Caco-2 (cell line): ENCODE measurements around the gene CLIC4. TPM values are rescaled to one million over a fixed set of nuclear protein-coding genes. Genes with fewer than 3 reads are reported as not detected.
"Not testable (repeated sequence)": the region's sequence is repeated elsewhere in the genome, so short reads cannot be mapped to it uniquely, and the experiment has no call there.

Experiments used
- BruUV-seq: library from RNA; stranded (reverse); fragments of 400-500 nt; replicated peaks from 2 replicates; lab custom pipeline; 2021; lab: Mats Ljungman, UMichigan
- CTCF ChIA-PET: fragments of 300-600 bp; sonication (Branson Sonifier 250); formaldehyde crosslinking; loops from one replicate; lab custom pipeline; 2022; ENCODE audit warnings: antibody characterized with exemption; lab: Charles Lee
- POLR2A ChIA-PET: fragments of 300-600 bp; sonication (Branson Sonifier 250); formaldehyde crosslinking; loops from one replicate; lab custom pipeline; 2022; ENCODE audit warnings: antibody characterized with exemption; lab: Charles Lee
- DNase-seq, 2 experiments: peaks; one replicate each; pipeline versions ENCODE4 v3.0.0 to v3.0.0-alpha.2; 2020 to 2022
- H3K27me3 ChIP-seq: replicated peaks from 2 replicates; pipeline ENCODE4 v1.6.0; 2011; ENCODE audit warnings: low read length; ENCODE audit not compliant: control insufficient read depth, insufficient read depth
- H3K36me3 ChIP-seq: 2 replicates; pipeline ENCODE4 v1.5.1; 2011; ENCODE audit warnings: low read length; ENCODE audit not compliant: control insufficient read depth, insufficient read depth
- H3K4me1 ChIP-seq: fragments of 250-450 bp; sonication (Bioruptor Pico); 2 replicates; pipeline ENCODE4 v1.5.1; 2020; ENCODE audit warnings: mild to moderate bottlenecking
- H3K4me3 ChIP-seq: 2 replicates; pipeline ENCODE4 v1.5.1; 2011; ENCODE audit warnings: low read depth, mild to moderate bottlenecking, control low read depth, low read length
- H3K9me3 ChIP-seq: fragments of 250-450 bp; sonication (Bioruptor Pico); 2 replicates; pipeline ENCODE4 v1.5.1; 2020; ENCODE audit warnings: mild to moderate bottlenecking, moderate library complexity
- H3K27ac Mint-ChIP-seq: one replicate; pipeline ENCODE4 v1.8.0; 2022; ENCODE audit warnings: mixed read lengths; ENCODE audit not compliant: unreplicated experiment
- H3K27me3 Mint-ChIP-seq: one replicate; pipeline ENCODE4 v1.8.0; 2022; ENCODE audit warnings: mixed read lengths; ENCODE audit not compliant: insufficient read depth, unreplicated experiment
- H3K36me3 Mint-ChIP-seq: one replicate; pipeline ENCODE4 v1.8.0; 2022; ENCODE audit warnings: mild to moderate bottlenecking, mixed read lengths; ENCODE audit not compliant: insufficient read depth, unreplicated experiment
- H3K4me1 Mint-ChIP-seq: one replicate; pipeline ENCODE4 v1.8.0; 2022; ENCODE audit warnings: low read depth, mixed read lengths; ENCODE audit not compliant: unreplicated experiment
- H3K4me3 Mint-ChIP-seq: one replicate; pipeline ENCODE4 v1.8.0; 2022; ENCODE audit warnings: mild to moderate bottlenecking, moderate library complexity, mixed read lengths; ENCODE audit not compliant: unreplicated experiment
- H3K9me3 Mint-ChIP-seq: one replicate; pipeline ENCODE4 v1.8.0; 2022; ENCODE audit warnings: mixed read lengths; ENCODE audit not compliant: unreplicated experiment
- intact Hi-C: fragments of 100-400 bp; cut with micrococcal nuclease; formaldehyde crosslinking; loops from one replicate; pipeline ENCODE4 v1.10.0; 2022; ENCODE audit not compliant: unreplicated experiment
- total RNA-seq: library from RNA; stranded (reverse); gene quantifications from 2 replicates; pipeline ENCODE4 v1.2.3, GENCODE V29; 2022
- TF ChIP-seq, protein P1 (sequence below), 2 experiments: fragments of 200-600 bp in 1 of 2; IDR thresholded peaks; 1 replicate in 1 of 2; 2 replicates in 1 of 2; pipeline versions ENCODE4 v1.5.1 to v1.8.0; 2011 to 2022; ENCODE audit warnings: antibody characterized with exemption in 1 of 2, control low read depth in 1 of 2, inconsistent platforms in 1 of 2, low read depth in 1 of 2, low read length in 1 of 2, mild to moderate bottlenecking in 1 of 2, moderate library complexity in 1 of 2; ENCODE audit not compliant: insufficient read depth in 1 of 2, severe bottlenecking in 1 of 2, unreplicated experiment in 1 of 2

CLIC4 gene
- total RNA-seq, 1 experiment from 2014 or later, result 140 TPM

DNA sequence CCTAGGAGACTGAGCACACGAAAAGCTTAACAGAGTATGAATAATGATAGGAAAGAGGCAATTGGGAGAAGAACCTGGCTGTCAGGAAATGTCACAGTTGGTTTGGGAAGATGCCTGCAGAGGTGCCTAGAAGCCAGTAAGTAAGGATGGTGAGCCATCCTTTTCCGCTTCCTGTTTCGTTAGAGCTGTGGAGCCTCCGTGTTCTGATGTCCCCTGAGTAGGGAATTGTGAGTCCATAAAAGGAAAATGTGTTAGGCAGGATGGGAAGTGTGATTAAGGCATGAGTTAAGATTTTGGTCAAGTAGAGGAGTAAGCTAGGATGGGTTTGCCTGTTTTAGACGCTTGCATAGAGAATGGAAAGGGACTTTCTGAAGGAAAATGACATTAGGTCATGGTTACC lies 9.0 kb downstream of the CLIC4 start:
- no peak for DNase-seq
- Mint-ChIP-seq H3K4me1 (peaks cover 7% of the 10 kb centered on the region), H3K4me3 (no peak overlapping the region), H3K36me3 (peaks cover 5% of the 10 kb centered on the region), H3K9me3 (no peaks in the 10 kb centered on the region), H3K27me3 (no peaks in the 10 kb centered on the region), H3K27ac (no peak overlapping the region)
- BruUV-seq, result no TSS peak
- TF ChIP-seq, protein P1, sequence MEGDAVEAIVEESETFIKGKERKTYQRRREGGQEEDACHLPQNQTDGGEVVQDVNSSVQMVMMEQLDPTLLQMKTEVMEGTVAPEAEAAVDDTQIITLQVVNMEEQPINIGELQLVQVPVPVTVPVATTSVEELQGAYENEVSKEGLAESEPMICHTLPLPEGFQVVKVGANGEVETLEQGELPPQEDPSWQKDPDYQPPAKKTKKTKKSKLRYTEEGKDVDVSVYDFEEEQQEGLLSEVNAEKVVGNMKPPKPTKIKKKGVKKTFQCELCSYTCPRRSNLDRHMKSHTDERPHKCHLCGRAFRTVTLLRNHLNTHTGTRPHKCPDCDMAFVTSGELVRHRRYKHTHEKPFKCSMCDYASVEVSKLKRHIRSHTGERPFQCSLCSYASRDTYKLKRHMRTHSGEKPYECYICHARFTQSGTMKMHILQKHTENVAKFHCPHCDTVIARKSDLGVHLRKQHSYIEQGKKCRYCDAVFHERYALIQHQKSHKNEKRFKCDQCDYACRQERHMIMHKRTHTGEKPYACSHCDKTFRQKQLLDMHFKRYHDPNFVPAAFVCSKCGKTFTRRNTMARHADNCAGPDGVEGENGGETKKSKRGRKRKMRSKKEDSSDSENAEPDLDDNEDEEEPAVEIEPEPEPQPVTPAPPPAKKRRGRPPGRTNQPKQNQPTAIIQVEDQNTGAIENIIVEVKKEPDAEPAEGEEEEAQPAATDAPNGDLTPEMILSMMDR (IDR thresholded peaks at IDR 0.05; ENCODE audit: insufficient read depth in 1 of 2, low read depth in 1 of 2, low read length in 1 of 2, severe bottlenecking in 1 of 2, unreplicated experiment in 1 of 2), result no peak
- intact Hi-C loops, result no loop called here
- Histone ChIP-seq H3K9me3 (no peaks in the 10 kb centered on the region), H3K36me3 (no peaks in the 10 kb centered on the region), H3K4me1 (no peaks in the 10 kb centered on the region), H3K4me3 (no peak overlapping the region), H3K27me3 (no peaks in the 10 kb centered on the region)
- POLR2A ChIA-PET, result no interaction called here
- CTCF ChIA-PET, result interaction anchor here (0.7 kb wide), 2 partner anchors 65 to 67 kb away, joined by 4 read pairs; no protein-coding TSS in a partner anchor

DNA sequence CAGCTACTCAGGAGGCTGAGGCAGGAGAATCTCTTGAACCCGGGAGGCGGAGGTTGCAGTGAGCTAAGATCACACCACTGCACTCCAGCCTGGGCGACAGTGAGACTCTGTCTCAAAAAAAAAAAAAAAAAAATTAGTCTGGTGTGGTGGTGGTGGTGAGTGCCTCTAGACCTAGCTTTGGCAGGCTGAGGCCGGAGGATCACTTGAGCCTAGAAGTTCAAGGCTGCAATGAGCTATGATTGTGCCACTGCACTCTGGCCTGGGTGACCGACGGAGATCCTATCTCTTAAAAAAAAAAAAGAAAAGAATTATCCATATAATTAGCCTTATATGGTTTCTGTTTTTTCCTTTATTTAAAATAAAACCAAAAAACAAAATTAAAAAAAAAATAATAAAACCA lies 10.1 kb downstream of the CLIC4 start:
- H3K4me3 Mint-ChIP-seq, H3K4me3 ChIP-seq, intact Hi-C loops, H3K27ac Mint-ChIP-seq, H3K9me3 ChIP-seq, BruUV-seq, DNase-seq, POLR2A ChIA-PET, H3K9me3 Mint-ChIP-seq, H3K27me3 ChIP-seq, H3K4me1 ChIP-seq, H3K27me3 Mint-ChIP-seq, H3K4me1 Mint-ChIP-seq, H3K36me3 Mint-ChIP-seq, H3K36me3 ChIP-seq: not testable (repeated sequence)
- CTCF ChIA-PET, result interaction anchor here (1.2 kb wide), 1 partner anchor 10 kb away, joined by 4 read pairs; the partner anchor contains the start of gene CLIC4

DNA sequence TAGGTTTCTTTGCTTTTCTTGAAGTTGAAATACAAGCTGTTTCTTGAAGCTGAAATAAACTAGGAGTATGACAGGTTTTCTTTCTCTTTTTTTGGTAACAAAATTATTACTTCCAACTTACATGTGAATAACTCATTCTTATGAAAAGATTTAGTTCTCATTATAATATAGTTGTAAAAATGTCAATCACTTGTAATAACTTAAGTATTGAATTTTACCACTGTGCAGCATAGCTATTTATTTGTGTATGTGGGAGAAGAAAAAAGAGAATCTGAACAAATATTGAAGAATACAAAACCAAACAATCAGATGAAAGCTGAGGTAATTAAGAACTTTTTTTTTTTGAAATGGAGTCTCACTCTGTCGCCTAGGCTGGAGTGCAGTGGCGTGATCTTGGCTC lies 11.1 kb downstream of the CLIC4 start:
- Mint-ChIP-seq H3K4me1 (peaks cover 7% of the 10 kb centered on the region), H3K4me3 (no peak overlapping the region), H3K9me3 (no peaks in the 10 kb centered on the region), H3K36me3 (no peaks in the 10 kb centered on the region), H3K27me3 (no peaks in the 10 kb centered on the region), H3K27ac (no peak overlapping the region)
- TF ChIP-seq, protein P1 (IDR thresholded peaks at IDR 0.05; ENCODE audit: insufficient read depth in 1 of 2, low read depth in 1 of 2, low read length in 1 of 2, severe bottlenecking in 1 of 2, unreplicated experiment in 1 of 2), result no peak
- BruUV-seq, result no TSS peak
- Histone ChIP-seq H3K36me3 (no peaks in the 10 kb centered on the region), H3K9me3 (no peaks in the 10 kb centered on the region), H3K4me3 (no peak overlapping the region), H3K4me1 (no peaks in the 10 kb centered on the region), H3K27me3 (no peaks in the 10 kb centered on the region)
- ChIA-PET CTCF (interaction anchor here (0.6 to 1.2 kb wide), 2 partner anchors 11 to 141 kb away, joined by 3 to 4 read pairs; partner anchors contain the start of gene CLIC4), POLR2A (no interaction called here)
- intact Hi-C loops, result no loop called here
- no peak for DNase-seq

GRCh38 chr1:24759492-24759891 lies 14.2 kb downstream of the CLIC4 start:
- H3K4me3 ChIP-seq, result no peak overlapping the region
- H3K9me3 ChIP-seq, result no peaks in the 10 kb centered on the region
- no TSS peak for BruUV-seq
- Mint-ChIP-seq H3K9me3 (no peaks in the 10 kb centered on the region), H3K36me3 (no peaks in the 10 kb centered on the region), H3K4me1 (peaks cover under 1% of the 10 kb centered on the region), H3K27ac (no peak overlapping the region), H3K4me3 (no peak overlapping the region), H3K27me3 (no peaks in the 10 kb centered on the region)
- ChIA-PET POLR2A (no interaction called here), CTCF (no interaction called here)
- TF ChIP-seq, protein P1 (IDR thresholded peaks at IDR 0.05; ENCODE audit: insufficient read depth in 1 of 2, low read depth in 1 of 2, low read length in 1 of 2, severe bottlenecking in 1 of 2, unreplicated experiment in 1 of 2), result no peak
- intact Hi-C loops, result no loop called here
- no peak for DNase-seq
- H3K4me1 ChIP-seq, result no peaks in the 10 kb centered on the region
- no peaks in the 10 kb centered on the region for H3K27me3 ChIP-seq
- H3K36me3 ChIP-seq, result no peaks in the 10 kb centered on the region
